HG03520 (cell line): ENCODE data around the gene LRRC57.

Experiments
- ATAC-seq: cut with Tn5 transposase; IDR thresholded peaks from one replicate; pipeline ENCODE4 v1.9.1; 2021; ENCODE audit warnings: mild to moderate bottlenecking, moderate library complexity; ENCODE audit not compliant: unreplicated experiment

Gene LRRC57

DNA sequence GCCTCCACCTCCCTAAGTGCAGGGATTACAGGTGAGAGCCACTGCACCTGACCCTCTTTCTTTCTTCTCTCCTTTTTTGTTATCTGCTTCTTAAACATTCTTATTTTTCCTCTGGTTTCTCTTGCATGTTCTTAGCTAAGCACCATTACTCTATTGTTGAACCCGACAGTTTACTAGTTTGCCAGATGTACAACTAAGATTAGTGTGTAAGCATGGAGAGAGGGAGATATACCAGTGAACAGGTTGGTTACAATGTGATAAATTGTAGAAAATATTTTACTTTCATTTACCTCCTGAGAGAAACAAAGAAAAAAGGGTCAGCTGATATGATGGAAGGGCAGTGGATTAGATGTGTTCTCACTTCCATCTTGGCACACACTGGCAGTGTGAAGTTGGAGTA lies 5.0 kb upstream of the LRRC57 start:
- no peak for ATAC-seq

DNA sequence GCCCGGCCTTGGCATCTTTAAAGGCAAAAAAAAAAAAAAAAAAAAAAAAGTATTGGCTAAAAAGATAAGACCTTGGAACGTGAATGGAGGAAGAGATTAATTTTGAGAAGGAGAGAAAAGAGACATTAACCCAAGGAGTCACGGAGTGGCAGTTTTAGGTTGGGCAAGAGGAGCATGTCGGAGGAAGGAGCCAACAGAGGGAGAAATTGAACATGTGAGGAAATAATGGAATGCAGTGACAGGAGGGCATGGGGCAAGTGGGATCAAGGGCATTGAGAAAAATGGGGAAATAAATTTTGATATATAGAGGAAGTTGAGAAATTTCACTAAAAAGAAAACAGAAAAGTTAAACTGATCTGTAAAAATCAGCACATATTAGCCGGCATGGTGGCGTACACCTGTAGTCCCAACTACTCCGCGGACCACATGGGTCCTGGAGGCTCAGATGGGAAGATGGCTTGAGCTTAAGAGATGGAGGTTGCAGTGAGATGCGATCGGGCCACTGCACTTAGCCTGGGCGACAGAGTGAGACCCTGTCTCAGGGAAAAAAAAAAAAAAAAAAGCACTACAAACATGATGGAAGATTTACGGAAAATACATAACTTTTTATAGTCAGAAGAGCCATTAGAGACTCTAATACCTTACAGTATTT lies 1.3 kb upstream of the LRRC57 start:
- ATAC-seq = no peak

DNA sequence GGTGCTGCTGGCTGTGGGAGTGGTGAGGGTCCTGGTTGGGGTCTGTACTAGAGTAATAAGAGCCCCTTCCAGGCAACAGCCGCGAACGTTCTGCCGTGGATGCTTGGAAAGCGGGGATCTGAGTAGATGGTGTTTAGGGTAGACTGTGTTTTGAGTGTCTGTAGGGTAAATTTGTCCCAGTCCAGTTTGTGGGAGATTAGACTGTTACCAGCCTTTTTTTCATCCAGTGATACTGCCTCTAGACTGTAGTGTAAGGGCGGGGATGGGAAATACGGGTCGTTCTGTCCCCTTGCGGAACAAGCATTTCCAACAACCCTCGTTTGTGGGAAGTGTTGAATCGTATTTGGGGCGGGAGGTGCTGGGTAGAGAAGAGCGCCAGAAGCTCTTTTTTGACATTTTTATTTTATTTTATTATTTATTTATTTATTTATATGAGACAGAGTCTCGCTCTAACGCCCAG lies 469 bp upstream of the LRRC57 start:
- ATAC-seq = no peak

DNA sequence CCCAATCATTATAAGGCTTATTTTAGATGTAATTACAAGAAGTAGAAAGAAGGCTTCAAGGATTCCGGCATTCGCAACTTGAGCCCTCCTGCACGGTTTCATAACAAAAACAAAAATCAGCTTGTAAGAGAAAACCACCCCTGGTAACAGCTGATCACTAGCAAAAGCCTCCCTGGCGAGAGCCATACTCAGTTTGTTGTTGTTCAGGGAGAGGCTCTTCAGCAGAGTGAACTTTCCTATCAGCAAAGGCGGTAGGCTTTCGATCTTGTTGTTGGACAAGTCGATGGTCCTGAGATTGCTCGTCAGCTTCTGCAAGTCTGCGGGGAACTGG lies 710 bp downstream of the LRRC57 start:
- peak; percentile 3 for ATAC-seq

DNA sequence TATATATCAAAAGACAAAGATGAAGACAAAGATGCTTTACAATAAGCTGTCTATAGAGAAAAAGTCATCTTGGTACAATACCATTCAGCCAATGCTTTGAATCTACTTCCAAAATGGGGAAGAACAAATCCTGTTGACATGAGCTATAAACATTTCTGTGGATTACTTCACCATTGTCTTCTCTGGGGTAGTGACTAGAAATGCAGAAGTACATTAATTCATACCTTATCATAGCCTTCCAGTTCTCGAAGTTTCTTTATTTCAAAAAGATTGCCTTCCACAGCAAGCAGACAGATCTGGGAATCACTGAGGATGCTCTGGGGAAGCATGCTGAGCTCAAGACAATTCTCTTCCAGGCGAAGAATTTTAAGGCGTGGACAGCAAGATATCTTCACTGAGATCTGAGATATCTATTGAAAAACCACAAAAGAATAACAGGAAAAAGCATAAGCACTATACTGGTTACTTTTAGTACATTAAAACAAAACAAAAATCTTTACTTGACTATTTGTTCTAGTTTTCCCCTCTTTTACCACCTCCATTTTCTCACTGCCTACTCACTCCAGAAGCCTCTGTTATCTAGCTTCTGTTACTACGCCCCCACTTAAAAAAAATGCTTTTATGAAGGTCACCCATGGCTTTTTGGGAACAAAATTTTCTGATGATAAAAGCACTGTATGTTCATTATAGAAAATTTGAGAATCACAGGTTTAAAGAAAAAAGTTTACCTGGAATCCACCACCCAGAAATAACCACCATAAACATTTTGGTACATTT lies 3.6 kb downstream of the LRRC57 start:
- no peak for ATAC-seq

DNA sequence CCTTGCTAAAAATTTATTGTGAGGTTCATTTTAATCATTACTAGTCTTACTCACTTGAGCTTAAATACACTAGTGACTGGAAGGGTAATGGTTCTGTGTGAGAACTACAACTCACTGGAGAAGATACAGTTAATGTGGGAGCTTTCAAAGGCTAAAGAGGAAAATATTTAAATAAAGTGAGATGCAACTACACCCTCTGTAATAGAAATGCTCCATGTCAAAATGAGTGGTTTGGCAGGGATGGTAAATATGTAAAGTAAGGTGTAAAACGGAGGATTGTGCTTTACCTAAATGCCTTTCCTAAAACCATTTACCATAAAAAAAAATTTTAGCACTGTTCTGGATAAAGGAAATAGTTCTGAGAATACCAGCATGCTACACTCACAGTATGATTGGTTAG lies 15.3 kb downstream of the LRRC57 start:
- ATAC-seq = no peak

DNA sequence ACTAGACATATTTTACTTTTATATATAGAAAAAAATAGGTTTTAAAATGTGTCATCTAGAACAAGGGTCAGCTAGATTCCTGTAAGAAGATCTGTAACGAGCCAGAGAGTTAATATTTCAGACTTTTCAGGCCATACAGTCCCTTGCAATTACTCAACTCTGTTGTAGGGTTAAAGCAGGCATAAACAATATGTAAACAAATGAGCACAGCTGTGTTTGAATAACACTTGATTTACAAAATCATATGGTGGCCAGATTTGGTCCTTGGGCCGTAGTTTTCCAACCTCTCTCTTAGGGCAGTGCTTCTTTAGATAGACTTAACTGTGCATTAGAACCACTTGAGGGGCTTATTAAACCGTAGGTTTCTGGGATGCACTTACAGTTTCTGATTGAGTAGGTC lies 19.6 kb downstream of the LRRC57 start:
- ATAC-seq = no peak

DNA sequence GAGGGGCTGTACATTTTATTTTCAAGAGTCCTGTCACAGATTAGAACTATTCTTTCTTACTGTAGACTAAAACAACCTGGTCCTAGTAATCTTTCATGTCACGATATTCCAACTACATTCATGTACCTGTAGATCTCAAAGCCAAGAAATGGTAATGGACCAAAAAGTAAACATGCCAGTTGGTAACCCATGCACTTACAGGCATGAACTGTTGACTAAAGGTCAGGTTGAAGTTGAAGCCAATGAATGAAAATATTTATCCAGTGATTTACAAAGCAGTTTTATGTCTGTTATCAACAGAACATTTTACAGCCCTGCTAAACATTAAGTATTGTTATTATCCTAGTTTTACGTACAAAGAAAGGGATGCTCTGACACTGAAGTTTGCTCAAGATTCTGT lies 25.3 kb downstream of the LRRC57 start:
- no peak for ATAC-seq

DNA sequence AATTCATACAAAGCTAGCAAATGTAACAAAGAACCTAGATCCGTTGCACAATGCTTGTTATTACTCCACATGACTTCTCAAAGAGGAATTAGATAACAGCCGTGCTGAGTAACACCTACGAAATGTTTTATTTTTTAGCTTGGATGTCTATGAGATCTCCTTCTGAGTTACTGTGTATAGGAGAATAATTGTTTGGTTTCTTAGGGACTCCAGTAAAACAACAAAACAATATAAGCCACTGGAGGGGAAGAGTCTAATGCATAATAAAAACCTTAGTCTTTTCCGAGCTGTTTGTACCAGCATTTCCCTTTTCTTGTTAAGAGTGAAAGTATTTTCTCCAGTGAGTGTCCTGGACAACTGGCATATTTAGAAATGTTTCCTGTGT lies 37.6 kb downstream of the LRRC57 start:
- ATAC-seq = no peak

DNA sequence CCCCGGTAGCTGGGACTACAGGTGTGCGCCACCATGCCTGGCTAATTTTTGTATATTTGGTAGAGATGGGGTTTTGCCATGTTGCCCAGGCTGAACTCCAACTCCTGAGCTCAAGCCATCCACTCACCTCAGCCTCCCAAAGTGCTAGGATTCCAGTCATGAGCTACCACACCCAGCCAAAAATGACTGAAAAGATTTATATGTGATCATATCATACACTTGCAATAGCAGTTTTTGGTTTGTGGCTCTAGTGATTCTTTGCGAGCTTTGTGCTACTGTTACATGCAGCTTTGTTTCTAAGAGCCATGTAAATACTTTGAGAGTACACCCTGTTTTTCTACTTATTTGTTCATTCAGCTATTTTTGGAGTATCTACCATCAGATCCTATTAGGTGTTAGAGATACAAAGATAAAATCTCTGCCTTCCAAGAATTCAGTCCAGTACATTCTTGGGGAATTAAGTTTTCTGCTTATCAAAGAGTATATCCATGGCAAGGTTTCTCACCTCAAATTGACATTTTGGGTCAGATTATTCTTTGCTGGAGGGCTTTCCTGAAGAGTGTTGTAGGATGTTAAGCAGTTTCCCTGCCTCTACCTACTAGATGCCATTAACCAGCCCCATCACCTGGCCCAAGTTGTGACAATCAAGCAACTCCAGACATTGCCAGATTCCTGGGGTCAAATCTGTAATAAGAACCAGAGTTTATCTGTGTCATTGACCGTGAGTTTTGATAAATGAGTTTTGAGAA lies 38.2 kb downstream of the LRRC57 start:
- ATAC-seq = no peak

DNA sequence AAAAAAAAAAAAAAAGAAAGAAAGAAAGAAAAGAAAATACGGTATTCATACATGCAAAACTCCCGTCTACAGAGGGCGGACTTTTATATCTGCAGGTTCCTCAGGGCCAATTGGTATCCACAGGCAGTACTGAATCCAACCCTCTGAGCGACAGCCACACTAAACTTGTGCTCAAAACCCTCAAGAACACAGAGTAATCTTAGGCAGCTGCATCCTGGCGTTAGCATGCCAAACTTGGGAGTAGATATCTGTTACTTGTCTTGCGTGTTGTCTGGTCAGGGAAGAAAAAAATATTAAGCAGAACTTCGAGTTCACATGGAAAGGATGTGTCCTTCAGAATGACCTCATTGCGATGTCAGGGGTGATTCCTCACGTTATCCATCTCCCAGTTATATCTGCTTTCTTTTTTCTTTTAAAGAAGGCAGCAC lies 40.3 kb downstream of the LRRC57 start:
- no peak for ATAC-seq

DNA sequence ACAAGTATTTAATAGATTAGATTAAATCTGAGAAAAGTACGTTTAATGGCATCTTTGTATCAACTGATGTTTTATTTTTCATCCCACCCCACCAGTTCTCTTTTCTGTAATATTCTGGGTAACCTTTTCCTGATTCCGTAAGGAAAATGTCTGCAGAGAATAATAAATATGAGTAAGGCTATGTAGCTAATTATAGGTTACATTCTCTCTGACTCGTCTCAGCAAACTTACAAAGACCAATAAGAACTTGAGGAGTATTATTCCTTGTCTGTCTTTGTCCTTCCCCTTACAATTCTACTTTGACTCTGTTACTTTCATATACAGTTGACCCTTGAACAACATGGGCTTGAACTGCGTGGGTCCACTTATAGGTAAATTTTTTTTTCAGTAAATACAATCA lies 41.1 kb downstream of the LRRC57 start:
- ATAC-seq = no peak

DNA sequence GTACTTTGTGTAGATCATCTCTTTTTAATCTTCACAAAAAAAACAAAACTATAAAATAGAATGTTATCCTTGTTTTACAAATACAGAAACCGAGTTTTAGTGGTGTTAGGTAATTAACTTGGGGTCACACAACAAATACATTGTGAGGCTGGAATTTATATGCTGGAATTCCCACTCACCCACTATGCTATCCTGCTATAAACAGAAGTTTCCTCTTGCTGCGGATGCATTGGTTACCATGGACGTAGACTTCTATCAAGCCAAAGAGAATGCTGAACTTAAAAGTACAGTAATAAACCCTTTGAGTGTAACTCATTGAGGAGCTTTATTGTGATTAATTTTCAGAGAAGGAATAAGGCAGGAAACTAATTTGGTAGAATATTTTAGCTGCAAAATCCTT lies 44.0 kb downstream of the LRRC57 start:
- ATAC-seq = no peak

DNA sequence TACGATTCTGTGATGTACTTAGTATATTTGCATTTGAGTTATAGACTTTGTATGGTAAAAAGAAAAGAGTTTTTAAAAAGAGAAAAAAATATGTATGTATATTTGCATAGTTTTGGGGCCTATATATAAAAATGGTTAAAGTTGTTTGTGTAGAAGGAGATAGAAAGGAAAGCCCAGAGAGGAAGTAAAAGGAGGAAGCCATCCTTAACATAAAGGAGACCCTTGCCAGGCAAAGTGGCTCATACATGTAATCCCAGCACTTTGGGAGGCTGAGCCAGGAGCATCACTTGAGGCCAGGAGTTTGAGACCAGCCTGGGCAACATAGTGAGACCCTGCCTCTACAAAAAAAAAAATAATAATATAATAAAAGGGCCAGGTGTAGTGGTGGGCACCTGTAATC lies 44.8 kb downstream of the LRRC57 start:
- ATAC-seq = no peak

DNA sequence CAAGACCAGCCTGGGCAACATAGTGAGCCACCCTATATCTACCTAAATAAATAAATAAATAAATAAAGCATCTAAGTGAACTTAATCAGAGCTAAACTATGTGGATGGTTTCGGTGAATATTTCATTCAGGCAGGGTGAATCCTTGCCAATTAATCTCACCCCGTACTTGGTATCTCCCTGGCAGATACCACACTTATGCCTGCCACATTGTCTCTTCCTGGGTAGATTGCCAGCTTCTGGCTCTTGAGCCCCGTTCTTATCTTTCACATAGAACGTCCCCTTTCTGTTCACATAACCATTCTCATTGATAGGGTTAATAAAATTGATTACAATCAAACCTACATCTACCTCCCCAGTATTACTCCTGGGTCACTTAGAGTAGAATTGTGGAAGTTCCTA lies 46.1 kb downstream of the LRRC57 start:
- no peak for ATAC-seq

DNA sequence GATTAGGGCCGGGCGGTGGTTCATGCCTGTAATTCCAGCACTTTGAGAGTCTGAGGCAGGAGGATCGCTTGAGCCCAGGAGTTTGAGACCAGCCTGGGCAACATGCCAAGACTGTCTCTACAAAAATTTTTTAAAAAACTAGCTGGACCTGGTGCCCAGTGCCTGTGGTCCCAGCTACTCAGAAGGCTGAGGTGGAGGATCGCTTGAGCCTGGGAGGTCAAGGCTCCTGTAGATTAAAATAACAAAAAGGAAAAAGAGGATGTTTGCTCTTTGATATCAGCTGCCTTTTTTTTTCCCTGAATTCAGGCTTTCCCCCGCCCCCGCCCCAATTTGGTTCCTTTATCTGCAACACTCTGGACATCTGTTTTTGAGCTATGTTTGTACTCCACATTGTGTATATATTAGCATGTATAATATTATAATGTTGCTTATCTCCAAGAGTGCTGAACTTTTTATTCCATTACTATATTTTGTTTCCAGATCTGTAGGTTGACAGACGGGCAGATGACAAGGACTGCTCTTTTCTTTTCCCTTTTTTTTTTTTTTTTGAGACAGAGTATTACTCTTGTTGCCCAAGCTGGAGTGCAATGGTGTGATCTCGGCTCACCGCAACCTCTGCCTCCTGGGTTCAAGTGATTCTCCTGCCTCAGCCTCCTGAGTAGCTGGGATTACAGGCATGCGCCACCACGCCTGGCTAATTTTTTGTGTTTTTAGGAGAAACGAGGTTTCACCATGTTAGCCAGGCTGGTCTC lies 48.6 kb downstream of the LRRC57 start:
- no peak for ATAC-seq

DNA sequence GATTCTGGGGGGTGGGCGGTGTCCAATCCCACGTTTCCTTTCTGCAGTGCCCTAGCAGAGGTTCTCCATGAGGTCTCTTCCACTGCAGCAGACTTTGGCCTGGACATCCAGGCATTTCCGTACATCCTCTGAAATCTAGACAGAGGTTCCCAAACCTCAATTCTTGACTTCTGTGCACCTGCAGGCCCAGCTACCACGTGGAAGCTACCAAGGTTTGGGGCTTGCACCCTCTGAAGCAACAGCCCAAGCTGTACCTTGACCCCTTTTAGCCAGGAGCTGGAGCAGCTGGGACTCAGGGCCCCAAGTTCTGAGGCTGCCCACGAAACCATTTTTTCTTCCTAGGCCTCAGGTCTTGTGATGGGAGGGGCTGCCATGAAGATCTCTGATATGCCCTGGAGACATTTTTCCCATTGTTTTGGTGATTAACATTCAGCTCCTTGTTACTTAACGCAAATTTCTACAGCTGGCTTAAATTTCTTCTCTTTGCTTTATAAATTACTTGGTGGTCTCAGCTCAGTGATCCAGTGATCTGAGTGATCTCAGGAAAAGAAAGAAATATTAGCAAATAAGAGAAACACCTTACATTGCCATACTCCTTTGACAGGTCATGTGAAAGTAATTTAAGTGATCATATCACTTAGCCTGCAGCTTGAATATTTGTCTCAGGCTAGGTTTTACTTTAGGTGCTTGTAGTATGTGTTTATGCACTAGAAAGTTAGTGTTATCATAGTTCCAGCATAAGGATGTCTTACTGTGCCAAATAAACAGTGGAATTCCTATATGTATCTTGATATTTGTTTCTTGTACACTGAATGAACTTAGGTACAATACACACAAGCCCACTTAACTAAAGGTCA lies 50.2 kb downstream of the LRRC57 start:
- no peak for ATAC-seq

DNA sequence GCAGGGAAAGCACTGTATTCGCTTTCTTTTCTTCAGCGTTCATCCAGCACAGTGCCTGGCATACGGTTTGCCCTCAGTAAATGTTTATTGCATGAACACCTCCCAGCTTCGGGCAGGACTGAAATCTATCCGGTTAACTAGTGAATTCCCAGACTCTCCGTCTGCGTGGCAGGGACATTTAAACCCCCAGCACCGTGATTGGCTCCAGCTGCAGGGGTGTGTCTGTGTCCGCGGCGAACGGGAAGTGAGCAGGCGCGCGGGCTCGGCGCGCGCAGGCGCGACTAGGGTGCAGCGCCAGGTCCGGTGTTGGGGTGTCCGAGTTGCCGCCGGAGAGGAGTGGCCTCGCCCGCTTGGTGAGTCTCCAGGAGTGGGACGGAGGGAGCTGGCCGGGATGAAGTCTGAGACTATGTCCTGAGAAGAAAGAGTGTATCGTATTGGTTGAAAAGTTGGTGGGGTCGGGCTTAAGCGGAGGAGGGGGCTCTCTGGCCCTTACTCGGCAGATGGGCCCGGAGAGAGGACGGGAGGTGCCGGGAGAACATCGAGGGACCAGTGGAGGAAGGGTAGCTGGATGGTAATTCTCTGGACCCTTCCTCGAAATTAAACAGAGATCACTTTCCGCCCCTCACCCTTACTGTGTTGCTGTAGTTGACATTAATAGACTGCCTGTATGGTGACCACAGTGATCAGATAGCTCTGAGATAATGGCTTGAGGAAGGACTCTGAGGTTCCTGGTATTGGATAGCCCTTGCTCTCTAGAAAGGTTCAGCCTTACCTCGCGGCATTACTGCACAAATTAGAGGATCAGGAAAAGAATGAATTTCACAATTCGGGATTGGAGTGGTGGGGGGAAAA lies 53.0 kb downstream of the LRRC57 start, which contains the start of gene SNAP23:
TSS of gene SNAP23 (plus strand) at position 274 of the 852 bp plus-strand sequence. CDS start 16,213 bp downstream, outside the sequence.
- peak; percentile 65 for ATAC-seq

DNA sequence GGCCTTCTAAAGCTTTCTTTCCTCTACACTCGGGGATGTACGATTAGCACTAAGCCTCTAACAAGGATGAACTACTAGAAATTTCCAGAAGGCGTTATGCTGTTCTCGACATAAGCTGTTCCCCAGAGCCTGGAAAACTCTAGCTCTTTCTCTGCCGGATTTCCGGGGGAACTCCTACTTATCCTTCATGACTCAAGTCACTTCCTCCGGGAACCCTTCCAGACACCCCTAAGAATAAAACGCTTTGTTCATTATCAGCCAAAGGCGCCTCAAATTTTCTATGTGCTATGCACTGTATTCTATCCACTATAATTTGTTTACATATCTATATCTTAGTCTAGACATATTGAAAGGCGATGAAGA lies 53.6 kb downstream of the LRRC57 start:
- ATAC-seq = no peak
